Ishikawa (cell line): ENCODE results near the gene SF1.

ENCODE experiments used
- CEBPB ChIP-seq: IDR thresholded peaks from 2 replicates; pipeline ENCODE4 v1.6.1; 2012
- CREB1 ChIP-seq: IDR thresholded peaks from 2 replicates; pipeline ENCODE4 v1.6.1; 2012; ENCODE audit warnings: low read depth
- EGR1 ChIP-seq: IDR thresholded peaks from 2 replicates; pipeline ENCODE4 v1.6.1; 2012
- EP300 ChIP-seq: IDR thresholded peaks from 2 replicates; pipeline ENCODE4 v1.6.1; 2012; ENCODE audit warnings: borderline replicate concordance
- FOXM1 ChIP-seq: IDR thresholded peaks from 2 replicates; pipeline ENCODE4 v1.6.1; 2012; ENCODE audit warnings: low read depth, borderline replicate concordance
- MAX ChIP-seq: IDR thresholded peaks from 2 replicates; pipeline ENCODE4 v1.6.1; 2012
- RAD21 ChIP-seq: IDR thresholded peaks from 2 replicates; pipeline ENCODE4 v1.6.1; 2012; ENCODE audit warnings: low read depth
- REST ChIP-seq: IDR thresholded peaks from 2 replicates; pipeline ENCODE4 v1.6.1; 2012; ENCODE audit warnings: low read depth, mild to moderate bottlenecking
- TAF1 ChIP-seq: IDR thresholded peaks from 2 replicates; pipeline ENCODE4 v1.6.1; 2012; ENCODE audit warnings: low read depth, mild to moderate bottlenecking
- TCF12 ChIP-seq: IDR thresholded peaks from 2 replicates; pipeline ENCODE4 v1.6.1; 2012; ENCODE audit warnings: low read depth
- TEAD4 ChIP-seq: IDR thresholded peaks from 2 replicates; pipeline ENCODE4 v1.6.1; 2012
- USF1 ChIP-seq: IDR thresholded peaks from 2 replicates; pipeline ENCODE4 v1.6.1; 2012
- YY1 ChIP-seq: IDR thresholded peaks from 2 replicates; pipeline ENCODE4 v1.6.1; 2012; ENCODE audit warnings: low read depth
- ZBTB7A ChIP-seq: IDR thresholded peaks from 2 replicates; pipeline ENCODE4 v1.6.1; 2012; ENCODE audit warnings: low read depth

- no peak for TF ChIP-seq REST
- no peak for TF ChIP-seq EP300
- TF ChIP-seq YY1, result no peak
- TF ChIP-seq USF1, result no peak
- TF ChIP-seq CREB1, result no peak
- no peak for TF ChIP-seq TCF12
- TF ChIP-seq ZBTB7A, result no peak
- no peak for TF ChIP-seq TAF1
- no peak for TF ChIP-seq FOXM1
- no peak for TF ChIP-seq MAX
- no peak for TF ChIP-seq CEBPB
- no peak for TF ChIP-seq EGR1
- no peak for TF ChIP-seq TEAD4
- TF ChIP-seq RAD21, result no peak
These were observed 38.5 kb downstream of the SF1 start for GRCh38 chr11:64739871-64740270.
